HG03159 (cell line): ENCODE data around the gene TRMT10A.
"Not testable (repeated sequence)": the region's sequence is repeated elsewhere in the genome, so short reads cannot be mapped to it uniquely, and the experiment has no call there.

Source experiments
- ATAC-seq: cut with Tn5 transposase; IDR thresholded peaks from one replicate; pipeline ENCODE4 v1.9.1; 2021; ENCODE audit warnings: mild to moderate bottlenecking, moderate library complexity; ENCODE audit not compliant: unreplicated experiment

The TRMT10A gene

DNA sequence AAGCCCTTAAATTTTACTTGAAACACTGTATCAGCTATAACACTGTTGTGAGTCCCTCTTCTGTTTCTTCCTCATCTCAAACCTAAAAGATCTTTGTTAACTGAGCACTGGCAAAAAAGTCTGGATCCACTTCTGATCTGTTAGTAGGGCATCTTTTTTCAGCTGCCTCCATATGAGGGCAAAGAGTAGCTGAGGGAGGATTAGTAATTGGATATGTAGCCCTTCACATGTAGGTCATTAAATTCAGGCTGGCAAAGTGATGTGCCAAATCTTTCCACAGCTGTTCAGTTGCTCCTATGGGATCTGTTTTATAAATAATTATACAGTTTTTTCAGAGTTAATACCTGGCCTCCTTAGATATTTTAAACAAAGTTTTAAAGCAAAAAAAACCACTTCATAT, 1.1 kb upstream of the TRMT10A start:
- ATAC-seq = no peak

GRCh38 chr4:99552872-99553271, 11.0 kb downstream of the TRMT10A start:
- no peak for ATAC-seq

GRCh38 chr4:99540277-99540939, 23.4 kb downstream of the TRMT10A start:
- no peak for ATAC-seq

DNA sequence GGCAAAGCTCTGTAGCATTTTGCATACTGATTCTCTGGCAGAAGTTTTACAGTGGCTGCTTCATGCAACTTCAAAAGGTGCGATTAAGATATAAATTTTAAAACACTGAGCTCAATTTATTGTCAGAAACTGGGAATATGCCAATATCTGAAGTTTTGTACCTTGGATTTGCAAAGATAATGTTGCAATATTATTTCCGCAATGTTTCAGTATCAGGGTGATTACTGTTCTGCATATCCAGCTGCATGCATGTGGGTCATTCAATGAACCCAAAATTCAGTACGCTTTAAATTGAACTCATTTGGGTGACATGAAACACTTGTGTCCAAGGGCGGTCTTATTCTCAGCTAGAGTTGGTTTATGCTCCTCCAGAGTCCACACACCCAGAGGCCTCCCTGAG, 26.2 kb downstream of the TRMT10A start:
- ATAC-seq = no peak

DNA sequence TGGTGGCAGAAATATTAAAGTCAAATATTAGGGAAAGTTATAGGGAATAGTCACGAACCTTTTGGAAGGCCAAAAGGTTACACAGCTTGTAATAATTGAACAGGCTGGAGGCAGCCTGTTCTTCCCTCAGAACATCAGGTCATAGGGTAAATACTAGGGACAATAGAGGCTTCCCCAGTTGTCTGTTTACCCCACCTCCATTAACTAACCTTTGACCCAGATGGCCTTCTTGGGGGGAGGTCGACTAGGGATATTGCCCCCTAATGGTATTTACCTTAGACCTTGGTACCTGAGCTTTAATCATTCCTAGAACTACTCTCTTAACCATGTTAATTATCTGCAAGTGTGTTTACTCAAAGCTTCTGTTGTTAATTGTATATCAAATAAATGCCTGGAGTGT, 27.0 kb downstream of the TRMT10A start:
- ATAC-seq = no peak

DNA sequence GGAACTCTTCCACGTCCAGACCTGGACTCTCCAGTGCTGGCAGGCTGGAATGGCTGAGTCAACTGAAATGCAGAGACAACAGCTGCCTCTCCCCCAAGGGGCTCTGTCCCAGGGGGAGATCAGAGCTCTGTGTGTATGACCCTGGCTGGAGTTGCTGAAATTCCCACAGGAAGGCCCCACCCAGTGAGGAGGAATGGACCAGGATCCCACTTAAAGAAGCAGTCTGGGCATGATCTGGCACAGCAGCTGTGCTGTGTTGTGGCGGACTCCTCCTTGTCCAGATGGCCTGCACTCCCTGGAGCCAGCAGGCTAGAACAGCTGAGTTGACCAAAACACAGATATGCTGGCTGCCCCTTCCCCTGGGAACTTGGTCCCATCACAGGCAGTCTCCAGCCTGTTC, 27.6 kb downstream of the TRMT10A start:
- no peak for ATAC-seq

DNA sequence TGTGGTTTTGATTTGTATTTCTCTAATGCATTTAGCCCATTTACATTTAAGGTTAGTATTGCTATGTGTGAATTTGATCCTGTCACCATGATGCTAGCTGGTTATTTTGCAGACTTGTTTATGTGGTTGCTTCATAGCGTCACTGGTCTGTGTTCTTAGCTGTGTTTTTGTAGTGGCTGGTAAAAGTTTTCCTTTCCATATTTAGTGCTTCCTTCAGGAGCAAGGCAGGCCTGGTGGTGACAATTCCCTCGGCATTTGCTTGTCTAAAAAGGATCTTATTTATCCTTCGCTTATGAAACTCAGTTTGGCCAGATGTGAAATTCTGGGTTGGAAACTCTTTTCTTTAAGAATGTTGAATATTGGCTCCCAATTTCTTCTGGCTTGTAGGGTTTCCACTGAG, 29.1 kb downstream of the TRMT10A start:
- ATAC-seq = not testable (repeated sequence)

GRCh38 chr4:99529956-99530355, 33.9 kb downstream of the TRMT10A start:
- no peak for ATAC-seq

DNA sequence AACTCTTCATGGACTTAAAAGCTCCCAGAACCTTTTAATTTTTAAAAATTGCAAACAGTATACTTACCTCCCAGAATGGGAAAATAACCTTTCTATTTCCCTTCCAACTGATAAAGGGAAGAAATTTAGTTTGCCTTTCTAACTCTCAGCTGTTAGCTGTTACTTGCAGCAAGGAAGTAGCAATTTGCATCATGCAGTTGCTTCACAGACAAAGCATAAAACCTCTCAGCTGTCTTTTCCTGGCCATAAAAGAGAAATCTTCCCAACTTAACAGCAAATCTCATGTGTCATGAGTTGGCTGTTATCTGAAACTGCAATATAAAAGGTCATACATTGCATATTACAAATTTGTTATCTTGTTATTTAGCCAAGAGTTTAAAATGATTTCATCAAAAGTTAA, 34.6 kb downstream of the TRMT10A start:
- ATAC-seq = no peak

GRCh38 chr4:99518601-99519295, 45.1 kb downstream of the TRMT10A start:
- ATAC-seq = no peak

DNA sequence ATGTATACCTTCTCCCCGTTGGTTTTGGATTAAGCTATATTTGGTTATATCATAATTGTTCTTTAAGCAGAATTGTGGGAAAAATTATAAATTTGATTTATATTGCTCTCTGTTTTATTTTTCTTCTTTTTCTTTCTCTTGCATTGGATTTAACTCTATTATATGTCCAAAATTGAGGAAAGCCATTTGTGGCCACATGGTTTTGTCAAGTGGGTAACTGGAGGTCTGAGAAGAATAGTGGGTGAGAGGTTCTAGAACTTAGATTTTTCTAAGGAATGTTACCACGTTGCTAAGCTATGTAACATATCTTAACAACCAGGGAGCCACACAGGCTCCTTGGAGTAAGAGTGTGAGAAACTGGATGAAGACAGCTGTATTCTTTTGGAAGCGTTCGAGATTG, 53.1 kb downstream of the TRMT10A start, which contains the start of gene C4orf17:
Gene C4orf17 (plus strand): TSS at position 301 of the 400 bp plus-strand sequence. CDS start 2,061 bp downstream, outside the sequence.
- no peak for ATAC-seq

DNA sequence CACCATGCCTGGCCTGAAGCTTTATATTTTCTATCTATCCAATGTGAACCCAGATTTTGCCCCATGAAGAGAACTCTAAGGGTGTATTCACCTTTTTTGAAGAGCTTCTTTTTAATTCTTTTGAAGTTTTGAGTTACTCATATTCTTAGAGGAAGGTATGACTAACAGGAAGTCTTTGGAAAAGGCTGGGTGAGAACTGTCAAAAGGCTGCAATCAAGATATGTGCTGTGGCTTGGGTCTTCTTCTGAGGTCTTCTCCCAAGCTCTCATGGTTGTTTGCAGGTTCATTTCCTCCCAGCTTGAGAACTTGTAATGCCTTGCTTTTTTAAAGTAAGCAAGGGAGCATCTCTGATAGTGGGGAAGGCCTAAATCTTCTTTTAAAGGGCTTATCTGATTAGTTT, 56.1 kb downstream of the TRMT10A start:
- ATAC-seq = no peak

- ATAC-seq = no peak
These were observed 56.5 kb downstream of the TRMT10A start for GRCh38 chr4:99507349-99507748.

- no peak for ATAC-seq
These were observed 57.1 kb downstream of the TRMT10A start for GRCh38 chr4:99506781-99507180.

- no peak for ATAC-seq
These were observed 58.9 kb downstream of the TRMT10A start for GRCh38 chr4:99504804-99505502.
